ENCODE results near the gene ADAMTS5.

The ADAMTS5 gene

GRCh38 chr21:26949830-26950229 is 17.1 kb downstream of the ADAMTS5 start:
- in situ Hi-C loops (cut with MboI; ENCODE audit: low sequenced_read_pairs), result no loop called here

GRCh38 chr21:26948194-26948593 is 18.7 kb downstream of the ADAMTS5 start:
- in situ Hi-C loops (cut with MboI; ENCODE audit: low sequenced_read_pairs), result no loop called here

- in situ Hi-C loops (cut with MboI; ENCODE audit: low sequenced_read_pairs), result no loop called here
Observed at GRCh38 chr21:26946744-26947446, 20.0 kb downstream of the ADAMTS5 start.

- in situ Hi-C loops (cut with MboI; ENCODE audit: low sequenced_read_pairs), result no loop called here
Observed at GRCh38 chr21:26945916-26946675, 20.8 kb downstream of the ADAMTS5 start.

- in situ Hi-C loops (cut with MboI; ENCODE audit: low sequenced_read_pairs), result no loop called here
Observed at GRCh38 chr21:26943921-26944320, 23.0 kb downstream of the ADAMTS5 start.

- in situ Hi-C loops (cut with MboI; ENCODE audit: low sequenced_read_pairs), result no loop called here
Observed at GRCh38 chr21:26941421-26941820, 25.5 kb downstream of the ADAMTS5 start.

- in situ Hi-C loops (cut with MboI; ENCODE audit: low sequenced_read_pairs), result no loop called here
Observed at GRCh38 chr21:26939601-26940111, 27.2 kb downstream of the ADAMTS5 start.

GRCh38 chr21:26936641-26937040 is 30.2 kb downstream of the ADAMTS5 start:
- in situ Hi-C loops (cut with MboI; ENCODE audit: low sequenced_read_pairs), result no loop called here

GRCh38 chr21:26935977-26936376 is 30.9 kb downstream of the ADAMTS5 start:
- in situ Hi-C loops (cut with MboI; ENCODE audit: low sequenced_read_pairs), result no loop called here

- in situ Hi-C loops (cut with MboI; ENCODE audit: low sequenced_read_pairs), result no loop called here
Observed at GRCh38 chr21:26934383-26934782, 32.5 kb downstream of the ADAMTS5 start.

GRCh38 chr21:26933448-26933847 is 33.4 kb downstream of the ADAMTS5 start:
- in situ Hi-C loops (cut with MboI; ENCODE audit: low sequenced_read_pairs), result no loop called here

- in situ Hi-C loops (cut with MboI; ENCODE audit: low sequenced_read_pairs), result no loop called here
Observed at GRCh38 chr21:26925636-26926035, 41.3 kb downstream of the ADAMTS5 start.

GRCh38 chr21:26925122-26925521 is 41.8 kb downstream of the ADAMTS5 start:
- in situ Hi-C loops (cut with MboI; ENCODE audit: low sequenced_read_pairs), result no loop called here

- in situ Hi-C loops (cut with MboI; ENCODE audit: low sequenced_read_pairs), result no loop called here
Observed at GRCh38 chr21:26923986-26924385, 42.9 kb downstream of the ADAMTS5 start.

GRCh38 chr21:26920055-26920454 is 46.8 kb downstream of the ADAMTS5 start:
- in situ Hi-C loops (cut with MboI; ENCODE audit: low sequenced_read_pairs), result no loop called here

GRCh38 chr21:26918323-26919079 is 48.4 kb downstream of the ADAMTS5 start:
- in situ Hi-C loops (cut with MboI; ENCODE audit: low sequenced_read_pairs), result no loop called here

- in situ Hi-C loops (cut with MboI; ENCODE audit: low sequenced_read_pairs), result no loop called here
Observed at GRCh38 chr21:26916799-26917198, 50.1 kb downstream of the ADAMTS5 start.

GRCh38 chr21:26914557-26914956 is 52.3 kb downstream of the ADAMTS5 start:
- in situ Hi-C loops (cut with MboI; ENCODE audit: low sequenced_read_pairs), result no loop called here

- in situ Hi-C loops (cut with MboI; ENCODE audit: low sequenced_read_pairs), result no loop called here
Observed at GRCh38 chr21:26912466-26912865, 54.4 kb downstream of the ADAMTS5 start.

GRCh38 chr21:26909972-26910371 is 56.9 kb downstream of the ADAMTS5 start:
- in situ Hi-C loops (cut with MboI; ENCODE audit: low sequenced_read_pairs), result no loop called here

GRCh38 chr21:26900980-26901379 is 65.9 kb downstream of the ADAMTS5 start:
- in situ Hi-C loops (cut with MboI; ENCODE audit: low sequenced_read_pairs), result no loop called here

Measured in HL-60/S4 treated with retinoic acid at 250 ng/mL for 4 days and 3 days (cell line).